HCT116 (cell line): ENCODE data around the gene CD2. TPM values are rescaled to one million over a fixed set of nuclear protein-coding genes. Genes with fewer than 3 reads are reported as not detected.

Experiments
- ATAC-seq: fragments of 200-7000 bp; cut with Tn5 transposase; 2 replicates; pipeline ENCODE4 v1.9.1; 2020; ENCODE audit warnings: mild to moderate bottlenecking, moderate library complexity
- BruUV-seq: library from RNA; stranded (reverse); fragments of 400-500 nt; replicated peaks from 2 replicates; lab custom pipeline; 2021; lab: Mats Ljungman, UMichigan
- CTCF ChIA-PET: fragments of 300-600 bp; sonication (Branson Sonifier 250); formaldehyde crosslinking; loops from one replicate; lab custom pipeline; 2021; ENCODE audit warnings: antibody characterized with exemption; lab: Charles Lee
- POLR2A ChIA-PET: fragments of 300-600, 350-600 bp; sonication (Branson Sonifier 250); formaldehyde crosslinking; loops from one replicate; lab custom pipeline; 2021; ENCODE audit warnings: antibody characterized with exemption; lab: Charles Lee
- RAD21 ChIA-PET, 2 experiments: fragments of 300-600 bp; sonication (Branson Sonifier 250); formaldehyde crosslinking; loops; one replicate each; lab custom pipeline; 2023; ENCODE audit warnings: low total read pairs in 2 of 2; ENCODE audit not compliant: uncharacterized antibody in 2 of 2, unreplicated experiment in 2 of 2, low non-redundant PET in 1 of 2; lab: Charles Lee
- DNase-seq: peaks from one replicate; pipeline ENCODE4 v3.0.0-alpha.2; 2010; ENCODE audit warnings: low read depth, low spot score
- H2AFZ ChIP-seq: fragments of 200-600 bp; shearing (Covaris generic), sonication (generic); 2 replicates; pipeline ENCODE4 v1.6.1; 2017; ENCODE audit warnings: low read depth, mixed run types, mixed read lengths, antibody characterized with exemption, low read length; ENCODE audit not compliant: poor library complexity, severe bottlenecking
- H3K27ac ChIP-seq: 2 replicates; pipeline ENCODE4 v1.5.1; 2012; ENCODE audit warnings: low read depth, low read length
- H3K27me3 ChIP-seq: fragments of 200-600 bp; sonication (generic); 2 replicates; pipeline ENCODE4 v1.6.1; 2016; ENCODE audit warnings: mixed run types, low read length, mixed read lengths; ENCODE audit not compliant: insufficient read depth
- H3K36me3 ChIP-seq, 2 experiments: fragments of 200-500 bp in 1 of 2; fragments of 200-600 bp in 1 of 2; sonication (Bioruptor generic) in 1 of 2; sonication (generic) in 1 of 2; 2 replicates each; pipeline versions ENCODE4 v1.5.1 to v1.6.1; 2014 to 2016; ENCODE audit warnings: low read length in 2 of 2, inconsistent platforms in 1 of 2, mixed read lengths in 1 of 2, mixed run types in 1 of 2; ENCODE audit not compliant: insufficient read depth in 2 of 2, control insufficient read depth in 1 of 2
- H3K4me1 ChIP-seq, 2 experiments: fragments of 200-600 bp in 1 of 2; sonication (generic) in 1 of 2; 2 replicates each; pipeline versions ENCODE4 v1.5.1 to v1.6.1; 2012 to 2017; ENCODE audit warnings: low read length in 2 of 2, inconsistent platforms in 1 of 2, mild to moderate bottlenecking in 1 of 2, mixed read lengths in 1 of 2, mixed run types in 1 of 2, moderate library complexity in 1 of 2; ENCODE audit not compliant: insufficient read depth in 2 of 2, control insufficient read depth in 1 of 2
- H3K4me2 ChIP-seq: fragments of 200-600 bp; sonication (generic); 2 replicates; pipeline ENCODE4 v1.6.1; 2017; ENCODE audit warnings: mixed run types, low read length, mixed read lengths
- H3K4me3 ChIP-seq, 2 experiments: fragments of 200-600 bp in 1 of 2; sonication (generic) in 1 of 2; replicated peaks in 1 of 2; 2 replicates each; pipeline ENCODE4 v1.5.1; 2011 to 2016; ENCODE audit warnings: low read length in 2 of 2, control low read depth in 1 of 2, low read depth in 1 of 2, mild to moderate bottlenecking in 1 of 2, mixed read lengths in 1 of 2, mixed run types in 1 of 2
- H3K79me2 ChIP-seq: fragments of 200-600 bp; sonication (generic); 2 replicates; pipeline ENCODE4 v1.6.1; 2017; ENCODE audit warnings: mild to moderate bottlenecking, mixed run types, low read length, moderate library complexity, mixed read lengths; ENCODE audit not compliant: insufficient read depth
- H3K9ac ChIP-seq: fragments of 200-600 bp; sonication (generic); 2 replicates; pipeline ENCODE4 v1.6.1; 2016; ENCODE audit warnings: low read length, mixed read lengths
- H3K9me2 ChIP-seq: fragments of 200-600 bp; sonication (generic), shearing (Covaris generic); 2 replicates; pipeline ENCODE4 v1.6.1; 2017; ENCODE audit warnings: mixed run types, mild to moderate bottlenecking, moderate library complexity; ENCODE audit not compliant: insufficient read depth
- H3K9me3 ChIP-seq, 2 experiments: fragments of 200-500 bp in 1 of 2; fragments of 200-600 bp in 1 of 2; sonication (Bioruptor generic) in 1 of 2; sonication (generic) in 1 of 2; 2 replicates each; pipeline ENCODE4 v1.6.1; 2014 to 2017; ENCODE audit warnings: low read length in 2 of 2, mixed read lengths in 2 of 2, inconsistent platforms in 1 of 2, low read depth in 1 of 2, mild to moderate bottlenecking in 1 of 2, mixed run types in 1 of 2, moderate library complexity in 1 of 2; ENCODE audit not compliant: control insufficient read depth in 1 of 2, insufficient read depth in 1 of 2
- H4K20me1 ChIP-seq: fragments of 200-600 bp; sonication (generic), shearing (Covaris generic); 2 replicates; pipeline ENCODE4 v1.6.1; 2017; ENCODE audit warnings: mixed run types, mild to moderate bottlenecking, moderate library complexity; ENCODE audit not compliant: insufficient read depth
- ATF3 ChIP-seq: IDR thresholded peaks from 2 replicates; pipeline ENCODE4 v1.6.1; 2012
- CEBPB ChIP-seq: IDR thresholded peaks from 2 replicates; pipeline ENCODE4 v1.6.1; 2012; ENCODE audit warnings: low read depth
- CTCF ChIP-seq, 3 experiments: fragments of 200-600 bp in 1 of 3; sonication (generic) in 1 of 3; IDR thresholded peaks in 2 of 3; conservative IDR thresholded peaks in 1 of 3; 2 replicates each; pipeline ENCODE4 v1.5.1; 2012 to 2017; ENCODE audit warnings: low read depth in 2 of 3, low read length in 2 of 3, antibody characterized with exemption in 1 of 3, borderline replicate concordance in 1 of 3, control low read depth in 1 of 3, mild to moderate bottlenecking in 1 of 3, mixed read lengths in 1 of 3, mixed run types in 1 of 3, moderate library complexity in 1 of 3; ENCODE audit not compliant: insufficient read depth in 1 of 3
- EGR1 ChIP-seq: IDR thresholded peaks from 2 replicates; pipeline ENCODE4 v1.6.1; 2012; ENCODE audit warnings: low read depth
- EZH2 ChIP-seq: fragments of 200-600 bp; sonication (generic); IDR thresholded peaks from 2 replicates; pipeline ENCODE4 v1.6.1; 2017; ENCODE audit warnings: antibody characterized with exemption, mixed run types
- FOSL1 ChIP-seq: IDR thresholded peaks from 2 replicates; pipeline ENCODE4 v1.6.1; 2012; ENCODE audit warnings: low read depth
- JUND ChIP-seq: IDR thresholded peaks from 2 replicates; pipeline ENCODE4 v1.6.1; 2012
- POLR2A ChIP-seq: IDR thresholded peaks from 2 replicates; pipeline ENCODE4 v1.7.0; 2011; ENCODE audit warnings: borderline replicate concordance; ENCODE audit not compliant: insufficient read depth, insufficient read length; ENCODE audit errors: extremely low read depth
- SIN3A ChIP-seq: IDR thresholded peaks from 2 replicates; pipeline ENCODE4 v1.6.1; 2012; ENCODE audit warnings: low read depth
- ZFX ChIP-seq: fragments of 450-650 bp; IDR thresholded peaks from 2 replicates; pipeline ENCODE4 v1.6.1; 2017
- intact Hi-C: fragments of 100-400 bp; cut with micrococcal nuclease; formaldehyde crosslinking; loops from 2 replicates; pipeline ENCODE4 v1.10.0; 2022
- total RNA-seq: library from RNA; stranded (reverse); gene quantifications from one replicate; pipeline ENCODE4 v1.2.1, GENCODE V29; 2021; ENCODE audit not compliant: unreplicated experiment

The CD2 gene
- total RNA-seq, 1 experiment from 2014 or later: 0.57 TPM

- Histone ChIP-seq H4K20me1 (no peaks in the 10 kb centered on the region), H3K36me3 (no peaks in the 10 kb centered on the region), H3K4me1 (no peaks in the 10 kb centered on the region), H3K9ac (no peak overlapping the region), H3K9me3 (no peaks in the 10 kb centered on the region), H3K4me2 (no peak overlapping the region), H2AFZ (no peak overlapping the region), H3K4me3 (no peak overlapping the region), H3K27ac (no peak overlapping the region), H3K27me3 (no peaks in the 10 kb centered on the region), H3K79me2 (no peaks in the 10 kb centered on the region), H3K9me2 (no peaks in the 10 kb centered on the region)
- ChIA-PET CTCF (no interaction called here), RAD21 (no interaction called here), POLR2A (no interaction called here)
- intact Hi-C loops: no loop called here
- no peak for TF ChIP-seq JUND
- no peak for TF ChIP-seq CTCF (IDR thresholded peaks at IDR 0.05 in 2 of 3, conservative IDR thresholded peaks at IDR 0.05 in 1 of 3; ENCODE audit: borderline replicate concordance in 1 of 3, insufficient read depth in 1 of 3, low read depth in 2 of 3, low read length in 2 of 3)
- no peak for TF ChIP-seq EZH2
- no peak for TF ChIP-seq ZFX
- no peak for TF ChIP-seq ATF3
- TF ChIP-seq CEBPB: no peak
- no peak for TF ChIP-seq FOSL1
- no peak for TF ChIP-seq EGR1
- no peak for TF ChIP-seq POLR2A
- TF ChIP-seq SIN3A: no peak
- BruUV-seq: no TSS peak
- ATAC-seq: no peak
- DNase-seq: no peak
These were observed 45.9 kb upstream of the CD2 start for GRCh38 chr1:116708255-116708900.
